ENCODE results near the gene FAM50A.
A peak's percentile ranks its signal among the peaks of the same experiment; 100 is the strongest.

The FAM50A gene

DNA sequence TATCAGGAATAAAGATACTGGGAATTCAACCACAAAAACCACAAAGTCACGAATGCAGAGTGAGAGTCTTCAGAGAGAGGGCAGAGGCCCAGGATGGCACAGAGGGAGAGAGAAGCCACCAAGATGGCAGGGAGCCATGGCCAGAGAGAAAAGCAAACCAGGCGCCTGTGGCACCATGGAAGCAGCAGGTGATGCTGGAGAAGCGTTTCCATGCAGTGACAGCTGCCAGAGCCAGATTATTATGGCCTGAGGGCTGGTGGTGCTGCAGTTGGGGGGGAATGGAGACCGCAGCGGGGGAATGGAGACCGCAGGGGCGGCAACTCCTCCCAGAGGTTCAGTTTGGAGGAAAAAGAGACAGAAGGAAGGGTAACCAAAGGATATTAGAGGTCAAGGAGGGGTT is 26.8 kb upstream of the FAM50A start:
- no peak for DNase-seq

- no peak for DNase-seq
Observed at GRCh38 chrX:154419189-154419588, 24.8 kb upstream of the FAM50A start.

DNA sequence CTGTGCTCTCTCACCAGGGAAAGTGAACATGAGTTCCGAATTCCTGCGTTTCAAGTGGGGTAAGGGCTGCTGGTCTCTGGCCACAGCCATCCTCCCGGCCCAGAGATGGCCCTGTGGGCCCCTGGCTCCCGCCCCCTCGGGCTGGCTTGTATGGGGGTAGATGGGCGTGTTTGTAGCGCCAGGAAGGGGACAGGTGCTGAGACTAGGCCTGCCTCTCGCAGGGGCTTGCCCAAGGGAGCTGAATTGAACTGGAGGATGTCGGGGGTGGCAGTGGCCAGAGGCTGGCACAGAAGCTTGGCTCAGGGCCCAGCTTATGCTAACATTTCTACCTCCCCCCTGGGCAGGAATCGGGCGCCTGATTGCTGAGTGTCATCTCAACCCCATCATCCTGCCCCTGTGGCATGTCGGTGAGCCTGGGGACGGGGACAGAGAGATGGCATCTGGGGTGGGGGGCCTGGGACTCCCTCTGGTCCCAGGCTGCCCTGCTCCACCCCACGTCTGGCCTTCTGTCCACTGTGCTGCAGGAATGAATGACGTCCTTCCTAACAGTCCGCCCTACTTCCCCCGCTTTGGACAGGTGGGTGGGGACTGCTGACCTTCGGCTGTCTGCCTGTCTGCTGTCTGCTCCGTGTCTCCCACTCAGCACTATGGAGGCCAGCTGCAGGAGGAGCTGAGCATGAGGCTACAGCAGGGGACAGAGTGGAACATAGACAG is 24.1 kb upstream of the FAM50A start:
- DNase-seq: peak; percentile 60

- DNase-seq: no peak
Observed at GRCh38 chrX:154420402-154420756, 23.6 kb upstream of the FAM50A start.

DNA sequence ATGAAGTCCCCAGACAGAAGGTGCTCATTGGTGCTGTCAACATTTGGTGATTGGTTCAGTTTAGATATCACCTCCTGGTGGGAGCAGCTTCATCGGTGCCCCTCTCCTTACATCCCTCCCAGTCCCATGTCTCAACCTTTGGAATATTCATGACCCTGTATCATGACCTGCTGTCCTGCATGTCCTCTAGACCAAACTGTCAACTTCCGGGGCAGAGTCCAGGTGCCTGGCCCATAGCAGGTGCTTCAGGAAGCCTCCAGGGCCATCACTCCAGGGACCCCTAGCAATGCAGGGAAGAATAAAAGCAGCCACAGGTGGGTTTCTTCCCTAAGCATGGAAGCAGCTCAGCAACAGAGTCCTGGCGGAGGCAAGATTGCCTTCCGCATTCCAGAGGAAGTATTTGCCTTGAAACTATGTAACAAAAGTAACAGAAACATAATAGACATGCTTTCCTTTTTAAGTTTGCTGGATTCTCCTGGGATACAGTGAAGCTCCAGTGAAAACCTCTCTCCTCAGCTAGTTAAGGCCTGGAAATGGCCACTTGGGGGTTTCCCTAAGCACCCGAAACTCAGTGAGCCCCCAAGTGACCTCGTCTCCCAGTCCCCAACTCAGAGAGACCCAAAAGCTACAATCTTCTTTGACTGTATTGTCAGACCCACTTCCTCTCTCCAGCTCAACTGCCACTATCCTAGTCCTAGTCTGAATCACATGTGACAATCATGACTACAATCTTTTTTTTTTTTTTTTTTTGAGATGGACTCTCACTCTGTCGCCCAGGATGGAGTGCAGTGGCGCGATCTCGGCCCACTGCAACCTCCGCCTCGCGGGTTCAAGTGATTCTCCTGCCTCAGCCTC is 16.8 kb upstream of the FAM50A start:
- no peak for DNase-seq

GRCh38 chrX:154428176-154429171 is 15.5 kb upstream of the FAM50A start, which contains the start of gene ATP6AP1:
TSS of gene ATP6AP1 (plus strand) at chrX:154428677. CDS start at chrX:154428693, 16 bp downstream.
- DNase-seq: peak; percentile 60

- DNase-seq: no peak
Observed at GRCh38 chrX:154429711-154430110, 14.2 kb upstream of the FAM50A start.

GRCh38 chrX:154430479-154430878 is 13.5 kb upstream of the FAM50A start:
- no peak for DNase-seq

DNA sequence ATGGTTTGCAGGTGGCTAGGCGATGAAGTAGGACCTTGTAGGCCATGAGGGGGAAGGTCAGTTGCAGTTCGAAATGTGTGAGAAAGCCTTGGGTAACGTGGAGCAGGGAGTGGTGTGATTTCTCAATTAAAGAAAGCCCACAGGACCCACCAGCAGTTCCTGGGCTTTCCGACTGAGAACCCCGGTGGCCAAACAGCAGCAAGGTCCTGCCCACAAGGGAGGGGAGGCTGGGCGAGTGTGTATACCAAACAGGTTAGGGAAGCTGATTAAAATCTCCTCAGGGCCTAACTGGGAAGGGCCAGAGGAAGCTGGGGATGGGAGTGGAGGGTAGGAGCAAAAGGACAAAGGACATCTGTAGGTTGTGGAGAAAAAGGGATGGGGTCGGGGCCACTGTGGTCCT is 13.0 kb upstream of the FAM50A start:
- DNase-seq: no peak

DNA sequence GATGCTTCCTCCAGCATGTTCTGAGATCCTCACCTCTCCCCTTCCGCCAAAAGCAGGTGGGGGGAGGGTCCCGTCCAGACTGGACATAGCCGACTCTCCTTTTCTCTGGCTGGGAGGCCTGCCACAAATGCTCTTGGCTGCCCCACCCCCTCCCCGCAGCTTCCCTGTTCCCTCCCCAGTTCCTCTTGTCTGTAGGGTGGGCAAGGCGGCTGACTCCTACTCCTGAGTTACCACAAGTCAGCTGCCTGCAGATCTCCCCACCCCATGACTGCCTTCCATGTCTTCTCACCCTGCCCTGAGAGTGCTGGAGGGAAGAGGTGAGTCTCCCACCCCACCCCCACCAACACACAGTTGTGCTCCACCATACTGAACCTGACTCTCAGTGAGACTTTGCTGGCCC is 12.6 kb upstream of the FAM50A start:
- DNase-seq: no peak

DNA sequence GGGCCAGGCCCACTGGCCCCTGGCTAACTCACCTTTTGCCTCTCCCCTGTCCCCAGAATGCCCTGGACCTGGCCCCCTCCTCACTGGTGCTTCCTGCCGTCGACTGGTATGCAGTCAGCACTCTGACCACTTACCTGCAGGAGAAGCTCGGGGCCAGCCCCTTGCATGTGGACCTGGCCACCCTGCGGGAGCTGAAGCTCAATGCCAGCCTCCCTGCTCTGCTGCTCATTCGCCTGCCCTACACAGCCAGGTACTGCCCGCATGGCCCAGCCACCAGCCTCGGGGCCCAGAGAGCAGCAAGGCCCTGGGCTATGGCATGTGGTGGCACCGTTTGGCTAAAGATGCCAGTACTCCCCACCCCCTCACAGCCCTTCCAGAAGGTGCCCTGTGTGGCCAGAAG is 11.7 kb upstream of the FAM50A start:
- DNase-seq: no peak

GRCh38 chrX:154433605-154434004 is 10.3 kb upstream of the FAM50A start:
- DNase-seq: no peak

- no peak for DNase-seq
Observed at GRCh38 chrX:154434394-154435168, 9.4 kb upstream of the FAM50A start.

DNA sequence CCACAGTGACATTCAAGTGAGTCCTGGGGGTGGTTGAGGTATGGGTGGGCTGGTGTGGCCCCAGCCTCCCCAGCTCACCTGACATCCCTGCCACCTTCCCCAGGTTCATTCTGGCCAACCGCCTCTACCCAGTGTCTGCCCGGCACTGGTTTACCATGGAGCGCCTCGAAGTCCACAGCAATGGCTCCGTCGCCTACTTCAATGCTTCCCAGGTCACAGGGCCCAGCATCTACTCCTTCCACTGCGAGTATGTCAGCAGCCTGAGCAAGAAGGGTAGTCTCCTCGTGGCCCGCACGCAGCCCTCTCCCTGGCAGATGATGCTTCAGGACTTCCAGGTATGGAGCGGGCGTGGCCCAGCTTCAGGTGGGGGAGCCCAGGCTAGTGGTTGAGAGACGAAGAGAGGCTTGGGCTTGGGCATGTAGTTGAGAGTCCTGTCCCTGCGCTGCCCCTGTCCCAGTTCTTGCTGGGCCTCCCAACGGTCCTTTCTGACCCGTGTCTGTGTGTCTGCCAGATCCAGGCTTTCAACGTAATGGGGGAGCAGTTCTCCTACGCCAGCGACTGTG is 8.7 kb upstream of the FAM50A start:
- DNase-seq: no peak

DNA sequence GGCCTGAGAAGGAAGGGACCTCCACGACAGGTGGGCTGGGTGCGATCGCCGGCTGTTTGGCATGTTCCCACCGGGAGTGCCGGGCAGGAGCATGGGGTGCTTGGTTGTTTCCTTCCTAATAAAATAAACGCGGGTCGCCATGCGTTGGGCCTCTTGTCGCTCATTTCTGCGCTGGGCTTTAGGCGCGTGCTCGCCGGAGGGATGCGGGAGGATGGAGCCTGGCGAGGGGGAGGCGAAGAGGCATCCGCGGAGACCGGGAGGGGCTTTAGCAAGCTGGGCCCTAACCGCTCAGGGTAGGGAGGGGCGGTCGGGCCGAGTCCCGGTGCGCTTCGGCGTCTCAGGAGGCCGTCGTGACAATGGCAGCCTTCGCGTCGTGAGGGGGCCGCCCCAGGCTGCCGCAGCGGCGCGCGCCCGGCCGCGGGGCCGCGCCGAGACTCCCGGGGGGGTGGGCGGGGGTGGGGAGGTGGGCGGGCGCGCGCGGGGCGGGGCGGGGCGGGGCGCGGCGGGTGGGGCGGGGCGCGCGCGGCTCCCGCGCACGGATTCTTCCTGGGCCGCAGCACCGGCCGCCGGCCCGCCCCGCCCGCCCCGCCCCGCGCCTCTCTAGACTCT is 7.5 kb upstream of the FAM50A start:
- DNase-seq: no peak

DNA sequence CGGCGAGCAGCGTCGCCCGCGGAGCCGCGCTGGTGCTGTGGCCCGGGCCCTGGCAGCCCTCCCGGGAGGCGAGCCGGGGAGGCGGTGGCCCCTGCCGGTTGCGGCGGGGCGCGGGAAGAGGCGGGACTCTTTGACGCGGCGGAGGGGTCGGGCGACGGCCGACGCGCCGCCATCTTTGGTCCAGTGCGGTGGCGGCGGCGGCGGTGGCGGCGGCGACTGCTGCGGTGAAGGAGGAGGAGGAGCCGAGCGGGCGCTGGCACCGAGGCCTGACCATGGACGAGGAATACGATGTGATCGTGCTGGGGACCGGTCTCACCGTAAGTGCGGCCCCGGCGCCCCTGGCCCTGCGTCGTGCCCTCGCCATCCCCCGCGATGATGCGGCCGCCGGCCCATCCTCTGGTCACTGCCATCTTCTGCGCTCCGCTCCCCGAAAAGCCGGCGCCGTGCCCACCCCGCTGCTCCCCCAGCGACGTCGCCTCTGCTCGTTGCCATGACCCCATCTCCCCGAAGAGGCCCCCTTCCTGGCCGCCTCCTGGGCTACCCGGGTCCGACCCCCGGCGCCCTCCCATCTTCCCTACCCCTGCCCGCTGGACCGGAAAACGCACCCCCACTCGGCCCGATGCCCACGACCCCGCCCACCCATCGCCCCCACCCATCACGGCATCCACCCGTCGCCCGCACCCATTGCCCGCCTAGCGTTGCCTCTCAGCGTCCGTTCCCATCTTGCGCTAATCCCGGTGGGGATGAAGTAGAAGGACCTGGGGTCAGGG is 6.8 kb upstream of the FAM50A start, which contains the start of gene GDI1:
TSS of gene GDI1 (plus strand) at position 172 of the 770 bp plus-strand sequence. CDS start at position 273, 101 bp downstream.
- no peak for DNase-seq

DNA sequence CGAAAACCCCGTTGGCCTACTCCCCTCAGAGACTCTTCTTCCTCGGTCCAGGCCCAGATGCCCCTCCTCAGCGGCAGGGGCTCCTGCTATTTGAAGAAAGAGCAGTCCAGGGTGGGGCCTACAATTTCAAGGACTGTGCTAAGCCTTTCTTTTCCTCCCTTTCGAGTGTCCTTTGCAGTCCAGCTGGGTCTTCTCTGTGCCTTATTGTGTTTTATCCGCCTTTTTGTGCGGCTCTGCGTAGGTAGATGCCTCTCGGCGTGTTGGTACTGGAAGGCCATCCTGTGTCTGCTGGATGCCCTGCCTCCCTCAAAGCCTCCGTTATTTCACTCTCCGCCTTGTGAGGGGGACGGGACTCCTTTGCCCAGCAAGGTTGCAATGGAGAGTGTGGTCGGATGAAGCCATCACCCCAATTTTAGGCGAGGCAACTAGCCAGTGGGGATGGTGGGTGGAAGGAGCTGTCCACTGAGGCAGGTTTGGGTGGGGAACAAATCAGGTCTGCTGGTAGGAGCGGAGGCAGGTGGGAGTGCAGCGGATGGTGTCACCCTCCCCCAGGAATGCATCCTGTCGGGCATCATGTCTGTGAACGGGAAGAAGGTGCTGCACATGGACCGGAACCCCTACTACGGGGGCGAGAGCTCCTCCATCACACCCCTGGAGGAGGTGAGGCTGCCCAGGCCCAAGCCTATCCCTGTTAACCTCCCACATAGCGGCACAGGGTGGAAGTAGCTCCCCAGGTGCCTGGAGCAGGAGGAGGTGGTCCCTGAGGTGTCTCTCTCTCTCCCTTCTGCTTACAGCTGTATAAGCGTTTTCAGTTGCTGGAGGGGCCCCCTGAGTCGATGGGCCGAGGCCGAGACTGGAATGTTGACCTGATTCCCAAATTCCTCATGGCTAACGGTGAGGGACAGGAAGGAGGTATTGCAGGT is 5.7 kb upstream of the FAM50A start:
- no peak for DNase-seq

GRCh38 chrX:154439841-154440240 is 4.1 kb upstream of the FAM50A start:
- no peak for DNase-seq

- DNase-seq: no peak
Observed at GRCh38 chrX:154440623-154441357, 3.2 kb upstream of the FAM50A start.

Measured in SHP77 treated with DMSO at 0.1 percent for 48 hours (cell line).